ENCODE results near the gene CDH19. TPM values are rescaled to one million over a fixed set of nuclear protein-coding genes. Genes with fewer than 3 reads are reported as not detected.
A peak's percentile ranks its signal among the peaks of the same experiment; 100 is the strongest.

The CDH19 gene
- total RNA-seq, 2 donors from 2014 or later = 0.55 to 3.4 TPM

- no peak for TF ChIP-seq CTCF (IDR thresholded peaks at IDR 0.05)
- no peak for TF ChIP-seq POLR2AphosphoS5 (IDR thresholded peaks at IDR 0.05)
- no peak for TF ChIP-seq POLR2A (IDR thresholded peaks at IDR 0.05)
- Histone ChIP-seq H3K27ac (no peak overlapping the region), H3K4me3 (no peak overlapping the region), H3K9me3 (no peaks in the 10 kb centered on the region), H3K27me3 (replicated peaks; ENCODE audit: insufficient read depth) (no peaks in the 10 kb centered on the region), H3K4me1 (replicated peaks) (no peaks in the 10 kb centered on the region), H3K36me3 (no peaks in the 10 kb centered on the region)
- intact Hi-C loops (cut with DNase I) = no loop called here
- DNase-seq (ENCODE audit: low spot score) = no peak
- 85% methylated on average over 1 of the region's 1 CpG for WGBS
These were observed 26.9 kb upstream of the CDH19 start for GRCh38 chr18:66630831-66631230.

GRCh38 chr18:66623821-66624220 lies 19.9 kb upstream of the CDH19 start:
- DNase-seq (ENCODE audit: low spot score) = no peak
- intact Hi-C loops (cut with DNase I) = no loop called here
- 75% methylated on average over 1 of the region's 1 CpG for WGBS
- Histone ChIP-seq H3K4me1 (replicated peaks) (no peaks in the 10 kb centered on the region), H3K36me3 (no peaks in the 10 kb centered on the region), H3K27ac (no peak overlapping the region), H3K9me3 (no peaks in the 10 kb centered on the region), H3K4me3 (no peak overlapping the region), H3K27me3 (replicated peaks; ENCODE audit: insufficient read depth) (no peaks in the 10 kb centered on the region)
- TF ChIP-seq POLR2A (IDR thresholded peaks at IDR 0.05) (no peak), POLR2AphosphoS5 (IDR thresholded peaks at IDR 0.05) (no peak), CTCF (IDR thresholded peaks at IDR 0.05) (no peak)

- TF ChIP-seq POLR2A (IDR thresholded peaks at IDR 0.05) (no peak), POLR2AphosphoS5 (IDR thresholded peaks at IDR 0.05) (no peak), CTCF (IDR thresholded peaks at IDR 0.05) (no peak)
- intact Hi-C loops (cut with DNase I) = no loop called here
These were observed 18.1 kb upstream of the CDH19 start for GRCh38 chr18:66621816-66622576.

GRCh38 chr18:66616523-66616983 lies 12.7 kb upstream of the CDH19 start:
- 59% methylated on average over 4 of the region's 4 CpGs for WGBS

More at GRCh38 chr18:66621816-66622576, 18.1 kb upstream of the CDH19 start:
- Histone ChIP-seq H3K36me3 (no peaks in the 10 kb centered on the region), H3K27ac (no peak overlapping the region), H3K4me3 (no peak overlapping the region), H3K27me3 (replicated peaks; ENCODE audit: insufficient read depth) (no peaks in the 10 kb centered on the region), H3K4me1 (replicated peaks) (no peaks in the 10 kb centered on the region), H3K9me3 (no peaks in the 10 kb centered on the region)
- WGBS = 89% methylated on average over 12 of the region's 12 CpGs
- DNase-seq (ENCODE audit: low spot score) = no peak

More at GRCh38 chr18:66616523-66616983, 12.7 kb upstream of the CDH19 start:
- intact Hi-C loops (cut with DNase I) = no loop called here
- no peak overlapping the region for H3K4me3 ChIP-seq
- H3K36me3 ChIP-seq = no peaks in the 10 kb centered on the region
- H3K4me1 ChIP-seq (replicated peaks) = no peaks in the 10 kb centered on the region
- H3K9me3 ChIP-seq = no peaks in the 10 kb centered on the region
- no peaks in the 10 kb centered on the region for H3K27me3 ChIP-seq (replicated peaks; ENCODE audit: insufficient read depth)
- TF ChIP-seq POLR2AphosphoS5 (IDR thresholded peaks at IDR 0.05) (no peak), POLR2A (IDR thresholded peaks at IDR 0.05) (no peak), CTCF (IDR thresholded peaks at IDR 0.05) (peak in 1 of 4 experiments; percentile 14)
- no peak overlapping the region for H3K27ac ChIP-seq
- no peak for DNase-seq (ENCODE audit: low spot score)
